Measurements from ENCODE around the gene MAML3.

- no peak for TF ChIP-seq CTCF (IDR thresholded peaks at IDR 0.05; ENCODE audit: low read length)
- TF ChIP-seq EZH2 (IDR thresholded peaks at IDR 0.05; ENCODE audit: borderline replicate concordance, low read length) = no peak
Measured at GRCh38 chr4:140004549-140004895, 149.5 kb downstream of the MAML3 start.
